Measurements from ENCODE around the gene HS6ST2.
"Not testable (repeated sequence)": the region's sequence is repeated elsewhere in the genome, so short reads cannot be mapped to it uniquely, and the experiment has no call there.

The HS6ST2 gene

GRCh38 chrX:132958091-132958703, at the start of gene HS6ST2:
Gene HS6ST2, minus strand, starts transcription at chrX:132958629.
- DNase-seq (ENCODE audit: low read depth, low spot score): no peak

- no peak for DNase-seq (ENCODE audit: low read depth, low spot score)
These were observed 49.0 kb upstream of the HS6ST2 start for GRCh38 chrX:133007458-133007857.

GRCh38 chrX:133005616-133006015, 47.2 kb upstream of the HS6ST2 start:
- no peak for DNase-seq (ENCODE audit: low read depth, low spot score)

- DNase-seq (ENCODE audit: low read depth, low spot score): no peak
These were observed 46.6 kb upstream of the HS6ST2 start for GRCh38 chrX:133005042-133005441.

DNA sequence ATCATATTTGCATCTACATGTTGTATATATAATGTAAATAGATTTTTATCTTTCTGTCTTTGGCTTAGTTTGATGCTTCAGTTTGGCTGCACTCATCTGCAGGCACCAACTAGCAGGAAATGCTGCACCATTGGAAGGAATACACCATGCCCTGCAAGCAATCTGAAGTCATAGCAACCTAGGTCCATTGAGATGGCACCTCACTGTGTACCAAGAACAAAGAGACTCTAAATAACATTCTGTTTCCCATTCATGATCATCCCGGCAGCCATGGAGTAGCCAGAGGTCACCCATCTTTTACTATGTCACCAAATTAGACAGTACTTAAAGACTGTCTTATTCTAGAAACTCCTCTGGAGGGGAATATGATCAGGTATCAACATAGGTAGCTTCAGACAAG, 40.8 kb upstream of the HS6ST2 start:
- no peak for DNase-seq (ENCODE audit: low read depth, low spot score)

DNA sequence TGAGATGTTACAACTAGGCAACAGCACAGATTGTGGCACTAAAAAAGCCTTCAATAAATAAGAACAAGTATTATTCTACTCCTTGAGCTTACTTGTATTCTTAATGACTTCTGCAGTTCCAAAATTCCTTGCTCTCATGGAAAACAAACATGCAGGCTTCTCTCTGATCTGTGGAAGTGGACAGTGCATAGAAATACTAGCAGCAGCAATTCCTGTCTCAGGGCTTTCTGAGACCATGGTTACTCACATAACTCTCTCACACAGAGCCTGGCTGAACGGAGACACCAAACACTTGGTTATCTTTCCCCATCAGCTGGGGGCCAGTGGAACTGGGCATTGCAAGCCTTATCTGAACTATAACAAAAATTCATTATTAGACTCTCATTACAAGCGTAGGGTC, 32.4 kb upstream of the HS6ST2 start:
- DNase-seq (ENCODE audit: low read depth, low spot score): no peak

GRCh38 chrX:132986556-132986955, 28.1 kb upstream of the HS6ST2 start:
- no peak for DNase-seq (ENCODE audit: low read depth, low spot score)

- DNase-seq (ENCODE audit: low read depth, low spot score): no peak
These were observed 25.7 kb upstream of the HS6ST2 start for GRCh38 chrX:132984058-132984650.

DNA sequence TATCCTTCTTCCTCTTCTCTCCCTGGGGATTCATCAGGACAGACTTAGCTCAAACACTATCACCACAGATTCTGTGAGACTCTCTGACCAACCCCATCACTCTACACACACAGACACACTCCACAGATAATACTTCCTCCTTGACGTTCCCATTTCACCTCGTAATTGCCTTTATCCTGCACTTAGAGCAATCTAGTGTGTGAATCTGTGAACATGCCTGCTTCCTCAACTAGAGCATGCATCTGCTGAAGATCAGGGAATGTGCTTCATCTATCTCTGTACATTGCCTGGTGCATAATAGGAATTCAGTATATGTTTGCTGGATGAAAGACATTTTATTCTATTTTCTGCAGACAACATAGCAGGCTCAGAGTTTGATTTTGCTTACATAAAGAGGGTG, 25.1 kb upstream of the HS6ST2 start:
- no peak for DNase-seq (ENCODE audit: low read depth, low spot score)

DNA sequence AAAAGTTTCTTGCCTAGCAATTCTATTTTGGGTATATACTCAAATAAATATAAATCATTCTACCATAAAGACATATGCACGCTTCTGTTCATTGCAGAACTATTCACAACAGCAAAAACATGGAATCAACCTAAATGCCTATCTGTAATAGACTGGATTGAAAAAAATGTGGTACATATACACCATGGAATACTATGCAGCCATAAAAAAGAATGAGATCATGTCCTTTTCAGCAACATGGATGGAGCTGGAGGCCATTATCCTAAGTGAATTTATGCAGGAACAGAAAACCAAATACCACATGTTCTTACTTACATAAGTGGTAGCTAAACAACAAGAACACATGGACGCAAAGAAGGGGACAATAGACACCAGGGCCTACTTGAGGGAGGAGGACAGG, 21.6 kb upstream of the HS6ST2 start:
- not testable (repeated sequence) for DNase-seq (ENCODE audit: low read depth, low spot score)

- no peak for DNase-seq (ENCODE audit: low read depth, low spot score)
These were observed 10.0 kb upstream of the HS6ST2 start for GRCh38 chrX:132968296-132968949.

- DNase-seq (ENCODE audit: low read depth, low spot score): no peak
These were observed 8.6 kb upstream of the HS6ST2 start for GRCh38 chrX:132967049-132967448.

GRCh38 chrX:132965461-132965860, 7.0 kb upstream of the HS6ST2 start:
- no peak for DNase-seq (ENCODE audit: low read depth, low spot score)

DNA sequence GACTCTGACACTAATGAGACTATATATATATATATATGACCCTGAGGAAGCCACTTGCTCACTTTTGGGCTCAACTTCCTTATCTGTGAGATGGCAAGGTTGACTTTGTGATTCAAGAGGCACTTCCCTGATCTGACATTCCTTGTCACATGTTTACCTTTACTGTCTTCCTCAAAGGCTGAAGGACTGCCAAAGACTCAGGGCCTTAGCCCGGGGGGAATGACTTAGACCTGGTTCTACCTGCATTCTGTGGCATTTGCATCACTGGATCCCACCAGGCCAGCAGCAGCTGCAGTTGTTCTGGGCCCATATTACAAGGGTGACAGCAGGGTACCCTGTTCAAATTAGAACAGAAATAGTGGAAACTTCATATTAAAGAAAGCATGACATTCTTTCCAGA, 3.1 kb upstream of the HS6ST2 start:
- DNase-seq (ENCODE audit: low read depth, low spot score): no peak

GRCh38 chrX:132957211-132958090, 978 bp downstream of the HS6ST2 start:
- DNase-seq (ENCODE audit: low read depth, low spot score): no peak

- no peak for DNase-seq (ENCODE audit: low read depth, low spot score)
These were observed 1.8 kb downstream of the HS6ST2 start for GRCh38 chrX:132956421-132957210.

- DNase-seq (ENCODE audit: low read depth, low spot score): no peak
These were observed 2.7 kb downstream of the HS6ST2 start for GRCh38 chrX:132955690-132956089.

- DNase-seq (ENCODE audit: low read depth, low spot score): no peak
These were observed 4.1 kb downstream of the HS6ST2 start for GRCh38 chrX:132954323-132954722.

GRCh38 chrX:132953354-132953753, 5.1 kb downstream of the HS6ST2 start:
- no peak for DNase-seq (ENCODE audit: low read depth, low spot score)

DNA sequence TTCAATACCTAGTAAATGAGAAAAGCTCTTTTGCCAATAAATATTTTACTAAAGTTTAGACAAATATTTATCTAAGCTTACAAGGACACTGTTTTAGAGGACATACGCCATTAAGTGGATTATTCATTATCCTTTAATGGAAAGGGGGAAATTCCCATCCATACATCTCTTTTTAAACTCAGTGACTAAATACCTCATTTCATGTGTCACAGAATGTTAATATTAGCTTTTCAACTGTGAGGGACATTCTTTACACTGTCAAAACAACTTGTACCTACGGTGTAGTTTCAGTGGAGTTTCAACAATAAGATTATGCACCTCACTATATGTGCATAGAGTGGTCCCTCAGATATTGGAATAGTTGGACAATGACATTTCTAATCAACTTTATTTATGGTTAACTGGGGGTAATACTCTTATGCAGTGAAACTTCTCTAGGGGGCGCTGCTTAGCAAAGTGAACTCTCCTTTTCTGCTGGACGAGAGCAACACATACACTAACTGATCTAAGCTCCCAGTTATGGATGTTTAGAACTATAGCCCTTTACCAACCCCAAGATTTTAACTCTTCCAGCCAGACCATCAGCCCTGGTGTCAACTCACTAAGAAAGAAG, 9.7 kb downstream of the HS6ST2 start:
- no peak for DNase-seq (ENCODE audit: low read depth, low spot score)

DNA sequence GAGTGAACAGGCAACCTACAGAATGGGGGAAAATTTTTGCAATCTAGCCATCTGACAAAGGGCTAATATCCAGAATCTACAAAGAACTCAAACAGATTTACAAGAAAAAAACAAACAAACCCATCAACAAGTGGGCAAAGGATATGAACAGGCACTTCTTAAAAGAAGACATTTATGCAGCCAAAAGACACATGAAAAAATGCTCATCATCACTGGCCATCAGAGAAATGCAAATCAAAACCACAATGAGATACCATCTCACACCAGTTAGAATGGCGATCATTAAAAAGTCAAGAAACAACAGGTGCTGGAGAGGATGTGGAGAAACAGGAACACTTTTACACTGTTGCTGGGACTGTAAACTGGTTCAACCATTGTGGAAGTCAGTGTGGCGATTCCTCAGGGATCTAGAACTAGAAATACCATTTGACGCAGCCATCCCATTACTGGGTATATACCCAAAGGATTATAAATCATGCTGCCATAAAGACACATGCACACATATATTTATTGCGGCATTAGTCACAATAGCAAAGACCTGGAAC, 13.3 kb downstream of the HS6ST2 start:
- not testable (repeated sequence) for DNase-seq (ENCODE audit: low read depth, low spot score)
